ENCODE measurements around the gene ACTN4. TPM values are rescaled to one million over a fixed set of nuclear protein-coding genes. Genes with fewer than 3 reads are reported as not detected.

ACTN4 gene
- total RNA-seq, 1 experiment from 2014 or later, result 1,233 TPM

DNA sequence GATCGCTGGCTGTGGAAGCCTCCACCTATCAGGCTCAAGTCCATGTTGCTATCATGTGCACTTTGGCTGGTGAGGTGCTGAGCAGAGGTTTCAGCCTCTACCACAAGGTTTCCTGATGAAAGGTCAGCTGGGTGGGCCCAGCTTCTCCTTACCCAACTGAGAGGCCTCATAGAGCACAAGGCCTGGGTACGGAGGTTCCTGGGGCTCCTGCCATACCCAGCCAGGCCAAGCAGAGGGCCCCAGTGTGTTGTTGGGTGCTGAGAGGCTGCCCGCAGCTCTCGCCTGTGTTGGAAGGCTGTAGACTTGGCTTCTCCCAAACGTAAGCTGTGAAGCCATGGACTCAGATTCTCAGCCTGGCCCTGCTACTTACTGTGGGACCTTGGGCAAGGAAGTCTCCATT is 28.2 kb downstream of the ACTN4 start:
- Histone ChIP-seq H3K27ac (peak overlapping the region; percentile 33; the same call in 1 of the 2 replicates), H2AFZ (no peak overlapping the region), H3K9me3 (ENCODE audit: insufficient read depth, low read depth) (no peaks in the 10 kb centered on the region), H3K36me3 (ENCODE audit: low read depth) (peaks cover 16% of the 10 kb centered on the region; the same call in 1 of the 2 replicates), H3K27me3 (ENCODE audit: insufficient read depth, low read depth) (no peaks in the 10 kb centered on the region), H3K79me2 (ENCODE audit: low read depth) (peaks cover 96% of the 10 kb centered on the region), H3F3A (ENCODE audit: insufficient read depth, low read depth) (peaks cover 59% of the 10 kb centered on the region), H3K4me2 (no peak overlapping the region), H3K4me1 (replicated peaks; ENCODE audit: insufficient read depth) (peaks cover 35% of the 10 kb centered on the region), H3K9me2 (ENCODE audit: insufficient read depth) (no peaks in the 10 kb centered on the region), H4K20me1 (ENCODE audit: insufficient read depth) (peaks cover 63% of the 10 kb centered on the region), H3K4me3 (no peak overlapping the region)
- DNase-seq, result no peak
- BruUV-seq (replicated peaks), result no TSS peak
- no peak for TF ChIP-seq EZH2 (IDR thresholded peaks at IDR 0.05; ENCODE audit: low read depth)
- TF ChIP-seq, protein P1, sequence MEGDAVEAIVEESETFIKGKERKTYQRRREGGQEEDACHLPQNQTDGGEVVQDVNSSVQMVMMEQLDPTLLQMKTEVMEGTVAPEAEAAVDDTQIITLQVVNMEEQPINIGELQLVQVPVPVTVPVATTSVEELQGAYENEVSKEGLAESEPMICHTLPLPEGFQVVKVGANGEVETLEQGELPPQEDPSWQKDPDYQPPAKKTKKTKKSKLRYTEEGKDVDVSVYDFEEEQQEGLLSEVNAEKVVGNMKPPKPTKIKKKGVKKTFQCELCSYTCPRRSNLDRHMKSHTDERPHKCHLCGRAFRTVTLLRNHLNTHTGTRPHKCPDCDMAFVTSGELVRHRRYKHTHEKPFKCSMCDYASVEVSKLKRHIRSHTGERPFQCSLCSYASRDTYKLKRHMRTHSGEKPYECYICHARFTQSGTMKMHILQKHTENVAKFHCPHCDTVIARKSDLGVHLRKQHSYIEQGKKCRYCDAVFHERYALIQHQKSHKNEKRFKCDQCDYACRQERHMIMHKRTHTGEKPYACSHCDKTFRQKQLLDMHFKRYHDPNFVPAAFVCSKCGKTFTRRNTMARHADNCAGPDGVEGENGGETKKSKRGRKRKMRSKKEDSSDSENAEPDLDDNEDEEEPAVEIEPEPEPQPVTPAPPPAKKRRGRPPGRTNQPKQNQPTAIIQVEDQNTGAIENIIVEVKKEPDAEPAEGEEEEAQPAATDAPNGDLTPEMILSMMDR (conservative IDR thresholded peaks at IDR 0.05), result no peak
- POLR2A ChIA-PET (ENCODE audit: unreplicated experiment), result no interaction called here
- intact Hi-C loops (cut with micrococcal nuclease; ENCODE audit: unreplicated experiment), result no loop called here
- CTCF ChIA-PET, result interaction anchor here (0.7 kb wide), 1 partner anchor 8 kb away, joined by 3 read pairs; no protein-coding TSS in a partner anchor

DNA sequence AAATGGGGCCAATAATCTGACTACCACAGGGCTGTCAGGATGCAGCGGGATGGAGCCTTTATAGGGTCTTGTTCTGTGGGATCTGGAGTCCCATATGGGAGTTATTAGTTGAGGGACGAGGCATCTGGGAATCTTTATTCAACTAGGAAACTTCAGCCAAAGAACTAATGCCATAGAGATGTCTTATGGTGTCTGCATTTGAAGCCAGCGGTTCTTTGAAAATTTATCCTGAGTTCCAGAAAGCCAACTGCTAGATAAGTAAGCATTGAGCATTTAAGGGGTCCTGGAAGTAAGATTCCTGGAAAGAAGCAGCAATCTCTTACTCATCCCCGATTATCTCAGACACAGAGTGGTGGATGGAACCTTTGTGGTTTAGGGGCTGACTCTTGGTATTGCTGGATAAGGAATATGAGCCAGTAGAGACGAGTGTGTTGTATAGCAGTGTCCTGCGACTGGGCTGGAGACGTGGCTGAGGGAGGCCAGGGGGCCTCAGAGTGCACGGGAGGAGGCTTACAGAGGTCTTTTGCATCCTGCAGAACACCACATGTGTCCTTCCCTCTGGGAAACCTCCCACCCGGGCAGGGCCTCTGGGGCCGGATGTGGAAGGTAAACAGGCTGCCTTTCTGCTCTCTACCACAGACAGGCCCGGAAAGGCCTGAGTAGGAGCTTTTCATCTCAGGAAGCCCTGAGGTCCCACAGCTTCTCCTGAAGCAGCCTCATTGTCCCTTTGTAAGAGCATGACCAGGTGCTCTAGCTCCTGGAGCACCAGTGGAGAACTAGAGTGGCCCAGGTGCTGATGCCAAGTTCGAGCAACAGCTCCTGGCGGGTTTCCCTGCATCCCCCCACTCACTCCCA is 28.8 kb downstream of the ACTN4 start:
- intact Hi-C loops (cut with micrococcal nuclease; ENCODE audit: unreplicated experiment), result no loop called here
- Histone ChIP-seq H3F3A (ENCODE audit: insufficient read depth, low read depth) (peaks cover 59% of the 10 kb centered on the region), H3K4me1 (replicated peaks; ENCODE audit: insufficient read depth) (peaks cover 41% of the 10 kb centered on the region), H3K27ac (peak overlapping the region; percentile 37; the same call in 1 of the 2 replicates), H3K27me3 (ENCODE audit: insufficient read depth, low read depth) (no peaks in the 10 kb centered on the region), H3K9me3 (ENCODE audit: insufficient read depth, low read depth) (no peaks in the 10 kb centered on the region), H3K36me3 (ENCODE audit: low read depth) (peaks cover 17% of the 10 kb centered on the region; the same call in 1 of the 2 replicates), H4K20me1 (ENCODE audit: insufficient read depth) (peaks cover 58% of the 10 kb centered on the region), H3K9me2 (ENCODE audit: insufficient read depth) (no peaks in the 10 kb centered on the region), H2AFZ (no peak overlapping the region), H3K4me2 (no peak overlapping the region), H3K4me3 (no peak overlapping the region), H3K79me2 (ENCODE audit: low read depth) (peaks cover 96% of the 10 kb centered on the region)
- ChIA-PET CTCF (no interaction called here), POLR2A (ENCODE audit: unreplicated experiment) (no interaction called here)
- DNase-seq, result no peak
- no TSS peak for BruUV-seq (replicated peaks)
- TF ChIP-seq EZH2 (IDR thresholded peaks at IDR 0.05; ENCODE audit: low read depth), result no peak
- TF ChIP-seq, protein P1 (conservative IDR thresholded peaks at IDR 0.05), result no peak

DNA sequence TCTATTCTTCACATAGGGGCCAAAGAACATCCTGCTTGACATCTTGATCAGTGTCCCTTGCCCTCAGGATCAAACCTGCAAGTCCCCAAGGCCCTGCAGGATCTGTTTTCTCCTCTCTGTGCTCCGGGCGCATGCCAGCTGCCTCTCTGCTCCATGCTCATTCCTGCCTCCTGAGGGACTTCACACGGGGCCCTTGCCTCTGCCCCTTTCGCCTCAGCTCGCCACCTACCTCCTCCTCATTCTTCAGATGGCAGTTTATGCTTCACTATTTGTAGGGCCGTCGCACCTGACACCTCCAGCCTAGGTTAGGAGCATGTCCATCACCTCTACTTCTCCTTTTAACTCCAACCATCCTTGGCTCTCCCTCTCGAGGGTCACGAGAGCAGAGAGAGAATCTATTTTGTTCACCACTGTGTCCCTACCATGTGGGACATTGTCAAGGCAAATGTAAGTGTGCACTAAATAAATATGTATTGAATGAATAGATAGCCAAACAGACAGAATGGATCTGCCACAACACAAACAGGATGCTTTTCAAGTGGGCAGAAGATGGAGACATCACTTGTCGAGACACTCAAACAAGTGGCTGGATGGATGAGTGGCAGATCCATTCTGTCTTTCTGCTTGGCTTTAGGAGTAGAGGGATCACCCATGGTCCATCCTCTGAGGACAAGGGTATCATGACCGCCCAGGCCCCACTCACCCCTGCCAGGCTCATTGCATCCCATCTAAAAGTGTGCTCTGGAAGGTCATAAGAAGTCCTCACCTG is 29.6 kb downstream of the ACTN4 start:
- no TSS peak for BruUV-seq (replicated peaks)
- Histone ChIP-seq H3K9me3 (ENCODE audit: insufficient read depth, low read depth) (no peaks in the 10 kb centered on the region), H3K36me3 (ENCODE audit: low read depth) (peaks cover 24% of the 10 kb centered on the region; the same call in 1 of the 2 replicates), H3K4me2 (no peak overlapping the region), H3K9me2 (ENCODE audit: insufficient read depth) (no peaks in the 10 kb centered on the region), H3F3A (ENCODE audit: insufficient read depth, low read depth) (peaks cover 59% of the 10 kb centered on the region), H3K4me3 (no peak overlapping the region), H3K27me3 (ENCODE audit: insufficient read depth, low read depth) (no peaks in the 10 kb centered on the region), H3K79me2 (ENCODE audit: low read depth) (peaks cover 96% of the 10 kb centered on the region), H2AFZ (no peak overlapping the region), H4K20me1 (ENCODE audit: insufficient read depth) (peaks cover 50% of the 10 kb centered on the region), H3K4me1 (replicated peaks; ENCODE audit: insufficient read depth) (peaks cover 49% of the 10 kb centered on the region), H3K27ac (peak overlapping the region; percentile 37; the same call in 1 of the 2 replicates)
- no peak for DNase-seq
- POLR2A ChIA-PET (ENCODE audit: unreplicated experiment), result interaction anchor here (0.5 kb wide), 1 partner anchor 25 kb away, joined by 5 read pairs; no protein-coding TSS in a partner anchor
- intact Hi-C loops (cut with micrococcal nuclease; ENCODE audit: unreplicated experiment), result no loop called here
- TF ChIP-seq, protein P1 (conservative IDR thresholded peaks at IDR 0.05), result no peak
- CTCF ChIA-PET, result no interaction called here

Data from PC-9 (cell line).